Astrocyte of the spinal cord (primary cell): ENCODE results near the gene ZHX3.
A peak's percentile ranks its signal among the peaks of the same experiment; 100 is the strongest.
"Not testable (repeated sequence)": the region's sequence is repeated elsewhere in the genome, so short reads cannot be mapped to it uniquely, and the experiment has no call there.

ENCODE experiments used
- DNase-seq: peaks from one replicate; pipeline ENCODE4 v3.0.0; 2011; ENCODE audit warnings: low read depth, low spot score
- H3K4me3 ChIP-seq: 2 replicates; pipeline ENCODE4 v1.5.1; 2011; ENCODE audit warnings: low read depth, mild to moderate bottlenecking, low read length, moderate library complexity
- in situ Hi-C: cut with HindIII; loops from 2 replicates; pipeline ENCODE4 v1.10.0; 2017; ENCODE audit warnings: low sequenced_read_pairs
- TF ChIP-seq, protein P1 (sequence below): IDR thresholded peaks from 2 replicates; pipeline ENCODE4 v1.5.1; 2012; ENCODE audit warnings: low read depth, mild to moderate bottlenecking, low read length, inconsistent platforms

The ZHX3 gene

DNA sequence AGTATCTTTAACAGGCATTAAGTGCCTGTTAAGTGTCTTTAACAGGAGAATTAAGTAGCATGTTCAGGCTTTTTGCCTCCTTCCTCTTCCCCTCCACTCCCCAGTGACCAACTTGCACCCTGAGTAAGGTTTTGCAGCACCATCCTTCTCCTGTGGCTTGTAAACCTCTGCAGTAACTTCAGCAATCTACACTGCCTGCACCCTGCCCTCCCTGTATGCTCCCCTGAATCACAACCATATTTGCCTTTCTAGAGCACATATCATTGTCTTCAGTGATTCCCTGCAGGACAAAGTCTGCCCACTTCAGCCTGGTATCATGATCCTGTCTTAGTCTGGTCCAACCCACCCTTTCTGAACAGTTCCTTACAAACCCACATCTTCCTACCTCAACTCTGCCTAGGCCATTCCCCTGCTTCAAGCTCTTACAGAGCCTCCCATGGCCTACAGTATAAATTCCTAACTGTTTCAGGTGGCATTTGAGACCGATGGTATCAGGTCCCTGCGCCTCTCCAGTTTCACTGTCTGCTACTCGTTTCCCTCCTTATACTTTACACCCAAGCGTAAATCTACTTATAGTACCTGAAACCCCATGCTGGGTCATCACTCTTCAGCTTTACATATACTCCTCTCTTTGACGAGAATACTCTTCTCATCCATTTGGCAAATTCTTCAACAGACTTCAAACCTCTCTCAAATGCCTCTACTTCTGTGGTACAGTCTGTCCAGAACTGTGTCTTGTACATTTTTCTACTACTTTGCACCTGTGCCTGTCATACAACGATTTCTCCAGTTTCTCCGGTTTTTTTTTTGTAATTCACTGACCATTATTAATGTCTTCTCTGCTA is 69.8 kb downstream of the ZHX3 start:
- peak; percentile 23 for DNase-seq
- in situ Hi-C loops = no loop called here
- no peak overlapping the region for H3K4me3 ChIP-seq
- TF ChIP-seq, protein P1, sequence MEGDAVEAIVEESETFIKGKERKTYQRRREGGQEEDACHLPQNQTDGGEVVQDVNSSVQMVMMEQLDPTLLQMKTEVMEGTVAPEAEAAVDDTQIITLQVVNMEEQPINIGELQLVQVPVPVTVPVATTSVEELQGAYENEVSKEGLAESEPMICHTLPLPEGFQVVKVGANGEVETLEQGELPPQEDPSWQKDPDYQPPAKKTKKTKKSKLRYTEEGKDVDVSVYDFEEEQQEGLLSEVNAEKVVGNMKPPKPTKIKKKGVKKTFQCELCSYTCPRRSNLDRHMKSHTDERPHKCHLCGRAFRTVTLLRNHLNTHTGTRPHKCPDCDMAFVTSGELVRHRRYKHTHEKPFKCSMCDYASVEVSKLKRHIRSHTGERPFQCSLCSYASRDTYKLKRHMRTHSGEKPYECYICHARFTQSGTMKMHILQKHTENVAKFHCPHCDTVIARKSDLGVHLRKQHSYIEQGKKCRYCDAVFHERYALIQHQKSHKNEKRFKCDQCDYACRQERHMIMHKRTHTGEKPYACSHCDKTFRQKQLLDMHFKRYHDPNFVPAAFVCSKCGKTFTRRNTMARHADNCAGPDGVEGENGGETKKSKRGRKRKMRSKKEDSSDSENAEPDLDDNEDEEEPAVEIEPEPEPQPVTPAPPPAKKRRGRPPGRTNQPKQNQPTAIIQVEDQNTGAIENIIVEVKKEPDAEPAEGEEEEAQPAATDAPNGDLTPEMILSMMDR = no peak

DNA sequence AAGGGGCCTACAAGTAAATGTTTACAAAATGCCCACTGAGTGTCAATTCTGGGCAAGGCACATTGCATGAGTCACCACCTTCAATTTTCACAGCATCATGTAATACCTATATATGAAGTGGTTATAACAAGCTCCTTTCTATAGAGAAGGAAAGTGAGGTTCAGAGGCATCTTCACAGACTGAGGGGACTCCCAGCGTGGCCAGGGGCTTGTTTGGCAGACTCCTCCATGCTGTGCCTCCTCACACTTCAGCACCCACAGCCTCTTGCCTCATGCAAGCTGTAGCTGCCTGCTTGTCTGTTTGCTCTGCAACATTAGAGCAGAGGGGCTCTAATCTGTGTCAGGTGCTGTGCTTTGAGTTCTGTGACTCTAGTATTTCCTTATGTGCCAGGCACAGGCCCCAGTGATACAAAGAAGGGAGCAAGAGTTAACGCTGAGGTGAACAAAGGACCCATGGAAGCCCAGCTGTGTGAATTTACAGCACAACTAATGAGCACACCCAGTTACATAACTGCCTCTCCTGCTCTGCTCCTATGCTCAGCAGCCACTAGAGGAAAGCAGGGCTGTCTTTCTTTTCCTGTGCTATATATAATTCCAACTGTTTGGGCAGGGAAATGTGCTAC is 72.3 kb downstream of the ZHX3 start:
- no peak overlapping the region for H3K4me3 ChIP-seq
- in situ Hi-C loops = no loop called here
- no peak for DNase-seq
- TF ChIP-seq, protein P1 = peak; percentile 22

DNA sequence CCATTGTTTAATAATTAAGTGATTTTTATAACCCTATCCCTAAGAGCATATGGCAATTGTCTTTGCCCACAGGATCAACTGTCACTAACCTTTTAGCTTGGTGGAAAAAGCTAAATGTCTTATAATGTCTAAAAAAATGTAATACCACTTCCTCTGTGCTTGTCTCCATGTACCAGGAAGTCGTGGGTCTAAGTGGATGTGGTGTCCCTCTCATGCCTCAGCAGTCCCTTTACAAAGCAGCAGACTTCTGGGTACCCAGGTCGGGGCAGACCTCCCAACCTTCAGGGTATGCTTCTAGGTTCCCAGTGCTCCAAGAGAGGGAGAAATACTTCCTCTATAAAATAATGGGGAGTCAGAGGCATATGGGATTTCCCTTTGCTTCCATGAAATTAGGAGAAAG is 74.7 kb downstream of the ZHX3 start:
- TF ChIP-seq, protein P1 = no peak
- no peak for DNase-seq
- no peak overlapping the region for H3K4me3 ChIP-seq
- in situ Hi-C loops = no loop called here

DNA sequence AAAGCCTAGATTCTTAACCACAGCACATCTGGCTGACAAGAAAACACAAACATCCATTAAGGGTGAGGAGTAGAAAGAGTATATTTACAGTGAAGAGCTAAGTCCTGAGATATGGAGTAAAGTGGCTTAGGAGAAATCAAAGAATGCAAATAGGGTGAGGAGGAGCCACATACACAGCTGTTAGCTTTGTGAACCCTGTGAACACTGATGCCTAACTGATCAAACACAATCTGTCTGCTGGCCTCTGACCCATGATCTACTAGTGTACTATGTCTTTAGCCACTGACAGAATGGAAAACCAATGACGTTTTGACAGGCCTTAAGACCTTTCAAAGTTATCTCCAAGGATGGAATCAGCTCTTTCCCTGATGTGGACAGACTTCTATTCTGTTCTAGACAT is 75.2 kb downstream of the ZHX3 start:
- DNase-seq = no peak
- in situ Hi-C loops = no loop called here
- TF ChIP-seq, protein P1 = no peak
- no peak overlapping the region for H3K4me3 ChIP-seq

DNA sequence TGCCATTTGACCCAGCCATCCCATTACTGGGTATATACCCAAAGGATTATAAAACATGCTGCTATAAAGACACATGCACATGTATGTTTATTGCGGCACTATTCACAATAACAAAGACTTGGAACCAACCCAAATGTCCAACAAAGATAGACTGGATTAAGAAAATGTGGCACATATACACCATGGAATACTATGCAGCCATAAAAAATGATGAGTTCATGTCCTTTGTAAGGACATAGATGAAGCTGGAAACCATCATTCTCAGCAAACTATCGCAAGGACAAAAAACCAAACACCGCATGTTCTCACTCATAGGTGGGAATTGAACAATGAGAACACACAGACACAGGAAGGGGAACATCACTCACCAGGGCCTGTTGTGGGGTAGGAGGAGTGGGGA is 80.3 kb downstream of the ZHX3 start:
- H3K4me3 ChIP-seq, in situ Hi-C loops, DNase-seq: not testable (repeated sequence)

DNA sequence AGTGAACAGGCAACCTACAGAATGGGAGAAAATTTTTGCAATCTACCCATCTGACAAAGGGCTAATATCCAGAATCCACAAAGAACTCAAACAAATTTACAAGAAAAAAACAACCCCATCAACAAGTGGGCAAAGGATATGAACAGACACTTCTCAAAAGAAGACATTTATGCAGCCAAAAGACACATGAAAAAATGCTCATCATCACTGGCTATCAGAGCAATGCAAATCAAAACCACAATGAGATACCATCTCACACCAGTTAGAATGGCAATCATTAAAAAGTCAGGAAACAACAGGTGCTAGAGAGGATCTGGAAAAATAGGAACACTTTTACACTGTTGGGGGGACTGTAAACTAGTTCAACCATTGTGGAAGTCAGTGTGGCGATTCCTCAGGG is 80.7 kb downstream of the ZHX3 start:
- in situ Hi-C loops, H3K4me3 ChIP-seq, DNase-seq: not testable (repeated sequence)

DNA sequence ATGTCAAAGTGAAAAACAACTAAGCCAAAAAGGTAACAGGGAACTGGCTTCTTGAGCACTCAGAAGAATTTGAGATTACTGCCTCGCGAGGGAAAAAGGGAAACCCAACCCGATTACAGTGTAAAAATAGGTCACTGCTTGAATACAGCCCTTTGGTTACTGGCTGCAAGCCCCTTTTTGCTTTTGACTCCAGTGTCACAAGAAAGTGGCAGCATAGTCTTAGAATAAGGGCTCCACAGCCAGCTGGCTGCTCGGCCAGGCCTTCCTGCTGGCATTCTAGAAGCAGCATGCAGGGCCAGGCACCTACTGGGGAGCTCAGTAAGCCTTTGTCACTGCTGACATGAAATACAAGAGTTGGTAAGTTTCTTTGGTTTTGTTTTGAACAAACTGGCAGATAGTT is 83.0 kb downstream of the ZHX3 start:
- DNase-seq = peak; percentile 26
- in situ Hi-C loops = no loop called here
- TF ChIP-seq, protein P1 = no peak
- no peak overlapping the region for H3K4me3 ChIP-seq
